Measurements from ENCODE around the gene PSMD12. TPM values are rescaled to one million over a fixed set of nuclear protein-coding genes. Genes with fewer than 3 reads are reported as not detected.

PSMD12 gene
- total RNA-seq (2014; rRNA removed; shearing (Covaris generic)) = 15.0 and 20.0 TPM in 2 replicates
- total RNA-seq (2022) = 54.5 and 62.8 TPM in 2 replicates
- percentile 91 among the genes with signal in this experiment for Bru-seq, nascent RNA
- percentile 91 among the genes with signal in this experiment for BruChase-seq, experiment 1, labeled RNA remaining after a 6-hour chase
- BruChase-seq, experiment 2, labeled RNA remaining after a 2-hour chase = percentile 95 among the genes with signal in this experiment
- long read RNA-seq, full-length matches to known transcripts = 93 of 102 reads
- long read RNA-seq, partial matches to known transcripts = 0 of 102 reads
- long read RNA-seq, other reads (novel, unspliced or antisense) = 9 of 102 reads

DNA sequence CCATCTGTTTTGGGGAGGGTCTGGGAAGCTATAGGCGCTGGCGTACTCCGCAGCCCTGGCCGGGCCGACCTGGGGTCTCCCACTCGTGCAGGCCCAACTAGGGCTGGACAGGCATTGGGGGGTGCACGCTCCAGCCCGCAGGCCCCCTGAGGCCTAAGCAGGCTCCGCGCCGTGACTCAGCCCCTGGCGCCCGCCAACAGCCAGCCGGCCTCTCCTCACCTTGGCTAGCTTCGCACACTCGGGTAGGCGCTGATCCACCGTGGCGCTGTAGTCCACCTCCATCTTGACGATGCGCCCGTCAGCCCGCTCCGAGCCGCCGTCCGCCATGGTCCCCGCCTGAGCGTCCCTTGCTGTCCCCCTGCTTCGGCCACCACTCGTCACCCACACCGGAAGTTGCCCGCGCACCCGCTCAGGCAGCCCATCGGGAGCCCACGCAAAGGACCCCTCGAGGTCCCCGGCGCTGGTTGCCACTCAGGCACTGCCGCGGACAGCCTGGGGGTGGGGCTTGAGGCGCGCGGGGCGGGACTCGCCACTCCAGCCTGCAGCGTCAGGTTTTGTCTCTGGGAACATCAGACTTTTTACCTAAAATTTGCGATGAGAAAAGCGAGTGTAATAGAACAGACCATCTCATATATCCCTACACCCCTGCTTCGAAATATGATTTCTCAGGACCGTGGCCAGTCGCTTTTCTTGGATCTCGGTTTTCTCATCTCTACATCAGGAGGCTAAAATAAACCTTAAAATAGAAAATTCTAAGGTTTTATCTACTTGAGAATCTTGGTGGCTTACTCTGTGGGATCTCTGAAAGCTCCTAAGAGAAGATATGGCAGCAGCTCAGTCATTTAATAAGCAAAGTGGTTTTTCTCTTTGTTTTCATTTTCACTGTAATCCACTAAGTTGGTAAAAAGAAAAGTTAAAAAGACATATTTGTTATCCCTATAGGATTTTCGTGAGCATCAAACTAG lies at the start of gene PSMD12:
Gene PSMD12 (minus strand): TSS at position 385 of the 965 bp plus-strand sequence. CDS start 58 bp downstream, at position 327.
- BruUV-seq (replicated peaks) = TSS peak; percentile 53
- DNase-seq (ENCODE audit: low spot score) = peak; percentile 93
- Histone ChIP-seq H3K9me2 (ENCODE audit: insufficient read depth, low read length) (no peaks in the 10 kb centered on the region), H3K79me2 (ENCODE audit: insufficient read depth, low read depth, low read length) (peaks cover 48% of the 10 kb centered on the region), H3K27ac (ENCODE audit: low read depth, low read length, poor library complexity, severe bottlenecking) (peak within 1 kb of the TSS; percentile 50), H3K9me3 (ENCODE audit: low read length) (no peaks in the 10 kb centered on the region), H3K4me2 (ENCODE audit: low read length) (peak within 1 kb of the TSS; percentile 73), H3K4me1 (ENCODE audit: insufficient read depth, low read length, poor library complexity, severe bottlenecking) (peaks cover 33% of the 10 kb centered on the region), H3K4me3 (ENCODE audit: low read depth, low read length, poor library complexity, severe bottlenecking) (peak within 1 kb of the TSS; percentile 90), H2AFZ (ENCODE audit: low read length) (peak within 1 kb of the TSS; percentile 98), H3K36me3 (ENCODE audit: insufficient read depth, low read length) (peaks cover 21% of the 10 kb centered on the region), H4K20me1 (ENCODE audit: insufficient read depth, low read length) (peaks cover 15% of the 10 kb centered on the region; the same call in 1 of the 2 replicates)
- TF ChIP-seq, protein P1, sequence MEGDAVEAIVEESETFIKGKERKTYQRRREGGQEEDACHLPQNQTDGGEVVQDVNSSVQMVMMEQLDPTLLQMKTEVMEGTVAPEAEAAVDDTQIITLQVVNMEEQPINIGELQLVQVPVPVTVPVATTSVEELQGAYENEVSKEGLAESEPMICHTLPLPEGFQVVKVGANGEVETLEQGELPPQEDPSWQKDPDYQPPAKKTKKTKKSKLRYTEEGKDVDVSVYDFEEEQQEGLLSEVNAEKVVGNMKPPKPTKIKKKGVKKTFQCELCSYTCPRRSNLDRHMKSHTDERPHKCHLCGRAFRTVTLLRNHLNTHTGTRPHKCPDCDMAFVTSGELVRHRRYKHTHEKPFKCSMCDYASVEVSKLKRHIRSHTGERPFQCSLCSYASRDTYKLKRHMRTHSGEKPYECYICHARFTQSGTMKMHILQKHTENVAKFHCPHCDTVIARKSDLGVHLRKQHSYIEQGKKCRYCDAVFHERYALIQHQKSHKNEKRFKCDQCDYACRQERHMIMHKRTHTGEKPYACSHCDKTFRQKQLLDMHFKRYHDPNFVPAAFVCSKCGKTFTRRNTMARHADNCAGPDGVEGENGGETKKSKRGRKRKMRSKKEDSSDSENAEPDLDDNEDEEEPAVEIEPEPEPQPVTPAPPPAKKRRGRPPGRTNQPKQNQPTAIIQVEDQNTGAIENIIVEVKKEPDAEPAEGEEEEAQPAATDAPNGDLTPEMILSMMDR (conservative IDR thresholded peaks at IDR 0.05; ENCODE audit: low read length) = no peak
- TF ChIP-seq EZH2phosphoT487 (IDR thresholded peaks at IDR 0.05; ENCODE audit: borderline replicate concordance, low read depth, low read length) = no peak
- ChIA-PET POLR2A (interaction anchor here (0.6 to 1.4 kb wide), 3 partner anchors 10 to 452 kb away, joined by 3 to 4 read pairs (median 3); no protein-coding TSS in a partner anchor), CTCF (ENCODE audit: unreplicated experiment) (no interaction called here)
- intact Hi-C loops (cut with micrococcal nuclease; ENCODE audit: unreplicated experiment) = no loop called here

GRCh38 chr17:67415291-67415690 lies 48.9 kb upstream of the PSMD12 start:
- Histone ChIP-seq H3K4me1 (ENCODE audit: insufficient read depth, low read length, poor library complexity, severe bottlenecking) (no peaks in the 10 kb centered on the region), H3K36me3 (ENCODE audit: insufficient read depth, low read length) (no peaks in the 10 kb centered on the region), H3K4me2 (ENCODE audit: low read length) (no peak overlapping the region), H4K20me1 (ENCODE audit: insufficient read depth, low read length) (no peaks in the 10 kb centered on the region), H3K9me3 (ENCODE audit: low read length) (peaks cover 9% of the 10 kb centered on the region; the same call in 1 of the 2 replicates), H2AFZ (ENCODE audit: low read length) (no peak overlapping the region), H3K27ac (ENCODE audit: low read depth, low read length, poor library complexity, severe bottlenecking) (no peak overlapping the region), H3K79me2 (ENCODE audit: insufficient read depth, low read depth, low read length) (no peaks in the 10 kb centered on the region), H3K9me2 (ENCODE audit: insufficient read depth, low read length) (no peaks in the 10 kb centered on the region), H3K4me3 (ENCODE audit: low read depth, low read length, poor library complexity, severe bottlenecking) (no peak overlapping the region)
- CTCF ChIA-PET (ENCODE audit: unreplicated experiment) = no interaction called here
- POLR2A ChIA-PET = no interaction called here
- BruUV-seq (replicated peaks) = no TSS peak
- intact Hi-C loops (cut with micrococcal nuclease; ENCODE audit: unreplicated experiment) = no loop called here
- no peak for DNase-seq (ENCODE audit: low spot score)
- TF ChIP-seq EZH2phosphoT487 (IDR thresholded peaks at IDR 0.05; ENCODE audit: borderline replicate concordance, low read depth, low read length) = no peak
- TF ChIP-seq, protein P1 (conservative IDR thresholded peaks at IDR 0.05; ENCODE audit: low read length) = no peak
